ENCODE data around the gene PEX7.

PEX7 gene

GRCh38 chr6:136775081-136775480 lies 47.3 kb upstream of the PEX7 start:
- TF ChIP-seq, protein P1, sequence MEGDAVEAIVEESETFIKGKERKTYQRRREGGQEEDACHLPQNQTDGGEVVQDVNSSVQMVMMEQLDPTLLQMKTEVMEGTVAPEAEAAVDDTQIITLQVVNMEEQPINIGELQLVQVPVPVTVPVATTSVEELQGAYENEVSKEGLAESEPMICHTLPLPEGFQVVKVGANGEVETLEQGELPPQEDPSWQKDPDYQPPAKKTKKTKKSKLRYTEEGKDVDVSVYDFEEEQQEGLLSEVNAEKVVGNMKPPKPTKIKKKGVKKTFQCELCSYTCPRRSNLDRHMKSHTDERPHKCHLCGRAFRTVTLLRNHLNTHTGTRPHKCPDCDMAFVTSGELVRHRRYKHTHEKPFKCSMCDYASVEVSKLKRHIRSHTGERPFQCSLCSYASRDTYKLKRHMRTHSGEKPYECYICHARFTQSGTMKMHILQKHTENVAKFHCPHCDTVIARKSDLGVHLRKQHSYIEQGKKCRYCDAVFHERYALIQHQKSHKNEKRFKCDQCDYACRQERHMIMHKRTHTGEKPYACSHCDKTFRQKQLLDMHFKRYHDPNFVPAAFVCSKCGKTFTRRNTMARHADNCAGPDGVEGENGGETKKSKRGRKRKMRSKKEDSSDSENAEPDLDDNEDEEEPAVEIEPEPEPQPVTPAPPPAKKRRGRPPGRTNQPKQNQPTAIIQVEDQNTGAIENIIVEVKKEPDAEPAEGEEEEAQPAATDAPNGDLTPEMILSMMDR (conservative IDR thresholded peaks at IDR 0.05; ENCODE audit: low read depth, low read length), result no peak
- peaks cover 7% of the 10 kb centered on the region; the same call in 1 of the 2 replicates for H3K79me2 ChIP-seq (ENCODE audit: insufficient read depth, low read depth)
- H3K4me2 ChIP-seq, result no peak overlapping the region
- peaks cover 53% of the 10 kb centered on the region for H3K4me1 ChIP-seq (ENCODE audit: low read depth, poor library complexity, severe bottlenecking)
- no peaks in the 10 kb centered on the region for H4K20me1 ChIP-seq (ENCODE audit: insufficient read depth)
- H3K27me3 ChIP-seq (ENCODE audit: insufficient read depth, low read depth), result no peaks in the 10 kb centered on the region
- no peak overlapping the region for H2AFZ ChIP-seq (ENCODE audit: low read depth)
- H3K27ac ChIP-seq, result no peak overlapping the region
- H3K36me3 ChIP-seq (ENCODE audit: insufficient read depth), result no peaks in the 10 kb centered on the region
- no peak overlapping the region for H3K9ac ChIP-seq
- H3K4me3 ChIP-seq (IDR thresholded peaks at IDR 0.05; ENCODE audit: insufficient read depth, low read depth, low read length), result no peak overlapping the region

GRCh38 chr6:136775548-136775947 lies 46.8 kb upstream of the PEX7 start:
- Histone ChIP-seq H3K4me2 (no peak overlapping the region), H2AFZ (ENCODE audit: low read depth) (no peak overlapping the region), H3K9ac (no peak overlapping the region), H3K79me2 (ENCODE audit: insufficient read depth, low read depth) (peaks cover 7% of the 10 kb centered on the region; the same call in 1 of the 2 replicates), H3K27me3 (ENCODE audit: insufficient read depth, low read depth) (no peaks in the 10 kb centered on the region), H3K27ac (no peak overlapping the region), H3K4me3 (IDR thresholded peaks at IDR 0.05; ENCODE audit: insufficient read depth, low read depth, low read length) (no peak overlapping the region), H3K36me3 (ENCODE audit: insufficient read depth) (no peaks in the 10 kb centered on the region), H3K4me1 (ENCODE audit: low read depth, poor library complexity, severe bottlenecking) (peaks cover 51% of the 10 kb centered on the region), H4K20me1 (ENCODE audit: insufficient read depth) (no peaks in the 10 kb centered on the region)
- TF ChIP-seq, protein P1 (conservative IDR thresholded peaks at IDR 0.05; ENCODE audit: low read depth, low read length), result no peak

DNA sequence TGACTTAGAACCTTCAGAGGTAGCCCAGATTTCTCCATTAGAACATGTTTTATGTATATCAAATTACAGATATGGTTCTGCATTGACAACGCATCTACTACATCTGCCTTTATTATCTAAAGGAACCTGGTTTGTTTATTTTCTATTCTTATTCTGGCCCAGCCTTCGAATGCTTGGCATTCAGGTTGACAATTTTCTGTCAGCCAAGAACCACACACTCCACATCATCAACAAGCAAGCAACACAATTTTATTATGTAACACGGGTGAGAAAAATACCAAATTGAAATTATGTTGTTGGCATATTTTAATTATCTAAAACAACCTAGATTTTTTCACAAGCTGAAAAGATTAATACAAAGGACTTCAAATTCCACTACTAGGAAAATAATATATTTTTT lies 44.7 kb upstream of the PEX7 start:
- TF ChIP-seq, protein P1 (conservative IDR thresholded peaks at IDR 0.05; ENCODE audit: low read depth, low read length), result no peak
- no peak overlapping the region for H3K9ac ChIP-seq
- H4K20me1 ChIP-seq (ENCODE audit: insufficient read depth), result no peaks in the 10 kb centered on the region
- no peak overlapping the region for H3K4me2 ChIP-seq
- H3K4me1 ChIP-seq (ENCODE audit: low read depth, poor library complexity, severe bottlenecking), result peaks cover 30% of the 10 kb centered on the region
- no peak overlapping the region for H2AFZ ChIP-seq (ENCODE audit: low read depth)
- H3K4me3 ChIP-seq (IDR thresholded peaks at IDR 0.05; ENCODE audit: insufficient read depth, low read depth, low read length), result no peak overlapping the region
- no peaks in the 10 kb centered on the region for H3K36me3 ChIP-seq (ENCODE audit: insufficient read depth)
- H3K27me3 ChIP-seq (ENCODE audit: insufficient read depth, low read depth), result no peaks in the 10 kb centered on the region
- H3K79me2 ChIP-seq (ENCODE audit: insufficient read depth, low read depth), result peaks cover 10% of the 10 kb centered on the region; the same call in 1 of the 2 replicates
- H3K27ac ChIP-seq, result no peak overlapping the region

- Histone ChIP-seq H3K4me1 (ENCODE audit: low read depth, poor library complexity, severe bottlenecking) (peaks cover 27% of the 10 kb centered on the region), H4K20me1 (ENCODE audit: insufficient read depth) (no peaks in the 10 kb centered on the region), H3K4me2 (no peak overlapping the region), H3K79me2 (ENCODE audit: insufficient read depth, low read depth) (peaks cover 17% of the 10 kb centered on the region; the same call in 1 of the 2 replicates), H3K27ac (no peak overlapping the region), H3K4me3 (IDR thresholded peaks at IDR 0.05; ENCODE audit: insufficient read depth, low read depth, low read length) (no peak overlapping the region), H3K27me3 (ENCODE audit: insufficient read depth, low read depth) (no peaks in the 10 kb centered on the region), H3K36me3 (ENCODE audit: insufficient read depth) (no peaks in the 10 kb centered on the region), H2AFZ (ENCODE audit: low read depth) (no peak overlapping the region), H3K9ac (no peak overlapping the region)
- TF ChIP-seq, protein P1 (conservative IDR thresholded peaks at IDR 0.05; ENCODE audit: low read depth, low read length), result no peak
Observed at GRCh38 chr6:136779682-136780081, 42.7 kb upstream of the PEX7 start.
